SKM-1 treated with dmso at 0.1 percent for 144 hours (cell line): Measurements from ENCODE around the gene RPL10.

Experiments
- DNase-seq: peaks from one replicate; lab custom pipeline; 2025; ENCODE audit not compliant: unreplicated experiment; lab: John Stamatoyannopoulos, UW

Gene RPL10

DNA sequence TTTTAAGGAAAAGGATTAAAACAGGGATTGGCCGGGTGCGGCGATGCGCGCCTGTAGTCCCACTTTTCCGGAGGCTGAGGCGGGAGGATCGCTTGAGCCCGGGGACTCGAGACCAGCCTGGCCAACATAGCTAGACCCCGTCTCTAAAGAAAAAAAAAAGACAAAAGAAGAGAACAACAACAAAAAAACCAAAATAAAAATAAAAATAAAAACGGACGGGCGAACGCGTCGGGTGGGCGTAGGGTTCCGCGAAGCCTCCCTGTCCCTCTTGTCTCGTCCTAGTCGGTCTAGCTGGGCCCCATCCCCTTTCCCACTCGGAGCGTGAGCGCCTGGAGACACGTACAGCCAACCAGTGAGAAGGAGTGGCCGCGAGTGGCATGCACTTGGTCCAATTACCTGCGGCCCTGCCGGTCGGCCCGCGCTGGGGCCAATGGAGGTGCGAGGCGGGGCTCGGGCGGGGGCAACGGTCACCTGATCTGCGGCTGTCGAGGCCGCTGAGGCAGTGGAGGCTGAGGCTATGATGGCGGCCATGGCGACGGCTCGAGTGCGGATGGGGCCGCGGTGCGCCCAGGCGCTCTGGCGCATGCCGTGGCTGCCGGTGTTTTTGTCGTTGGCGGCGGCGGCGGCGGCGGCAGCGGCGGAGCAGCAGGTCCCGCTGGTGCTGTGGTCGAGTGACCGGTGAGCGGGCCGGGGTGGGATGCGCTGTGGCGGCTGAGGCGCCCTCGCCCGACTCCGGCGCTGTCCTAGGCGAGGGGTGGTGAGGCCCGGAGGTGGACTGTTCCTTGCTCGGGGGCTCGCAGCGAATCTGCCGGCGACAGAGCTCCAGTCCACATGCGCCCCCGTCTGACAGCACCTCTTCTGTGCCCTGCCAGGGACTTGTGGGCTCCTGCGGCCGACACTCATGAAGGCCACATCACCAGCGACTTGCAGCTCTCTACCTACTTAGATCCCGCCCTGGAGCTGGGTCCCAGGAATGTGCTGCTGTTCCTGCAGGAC is 30.3 kb downstream of the RPL10 start, which contains the start of gene ATP6AP1:
TSS of gene ATP6AP1 (plus strand) at position 502 of the 996 bp plus-strand sequence. CDS start at position 518, 16 bp downstream.
- DNase-seq = peak; percentile 83

DNA sequence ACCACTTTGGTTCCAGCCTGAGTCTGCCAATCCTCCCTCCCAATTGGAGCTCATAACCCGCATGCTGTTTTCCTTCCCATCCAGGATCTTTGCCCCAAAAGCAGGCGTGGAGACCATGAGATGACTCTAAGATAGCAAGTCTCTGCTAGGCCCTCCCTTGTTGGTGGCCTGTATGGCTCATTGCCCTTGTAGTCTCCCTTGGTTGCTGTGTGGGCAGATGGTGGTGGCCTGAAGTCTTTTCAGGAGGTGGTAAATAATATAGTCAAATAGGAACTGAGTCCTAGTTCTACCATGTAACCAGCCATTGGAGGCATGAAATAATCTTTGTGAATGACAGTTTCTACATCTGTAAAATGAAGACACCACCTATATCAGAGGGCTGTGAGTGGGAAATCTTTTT is 31.5 kb downstream of the RPL10 start:
- no peak for DNase-seq

DNA sequence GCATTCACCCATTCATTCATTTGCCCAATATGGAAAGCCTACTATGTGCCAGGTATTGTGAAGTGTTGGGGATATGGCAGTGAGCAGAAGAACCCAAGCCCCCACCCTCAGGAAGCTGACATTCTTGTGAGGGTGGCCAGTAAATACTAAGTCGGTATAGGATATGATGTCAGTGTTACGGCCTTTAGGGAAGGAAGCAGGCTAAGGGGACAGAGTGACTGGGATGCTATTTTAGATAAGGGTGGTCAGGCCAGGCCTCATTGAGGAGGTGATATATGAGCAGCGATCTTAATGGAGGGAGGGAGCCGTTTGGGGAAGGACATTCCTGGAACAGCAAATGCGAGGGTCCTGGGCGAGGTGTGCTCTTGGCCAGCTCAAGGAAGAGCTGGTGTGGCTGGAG is 32.3 kb downstream of the RPL10 start:
- DNase-seq = peak; percentile 13

DNA sequence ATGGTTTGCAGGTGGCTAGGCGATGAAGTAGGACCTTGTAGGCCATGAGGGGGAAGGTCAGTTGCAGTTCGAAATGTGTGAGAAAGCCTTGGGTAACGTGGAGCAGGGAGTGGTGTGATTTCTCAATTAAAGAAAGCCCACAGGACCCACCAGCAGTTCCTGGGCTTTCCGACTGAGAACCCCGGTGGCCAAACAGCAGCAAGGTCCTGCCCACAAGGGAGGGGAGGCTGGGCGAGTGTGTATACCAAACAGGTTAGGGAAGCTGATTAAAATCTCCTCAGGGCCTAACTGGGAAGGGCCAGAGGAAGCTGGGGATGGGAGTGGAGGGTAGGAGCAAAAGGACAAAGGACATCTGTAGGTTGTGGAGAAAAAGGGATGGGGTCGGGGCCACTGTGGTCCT is 32.7 kb downstream of the RPL10 start:
- DNase-seq = peak; percentile 36

DNA sequence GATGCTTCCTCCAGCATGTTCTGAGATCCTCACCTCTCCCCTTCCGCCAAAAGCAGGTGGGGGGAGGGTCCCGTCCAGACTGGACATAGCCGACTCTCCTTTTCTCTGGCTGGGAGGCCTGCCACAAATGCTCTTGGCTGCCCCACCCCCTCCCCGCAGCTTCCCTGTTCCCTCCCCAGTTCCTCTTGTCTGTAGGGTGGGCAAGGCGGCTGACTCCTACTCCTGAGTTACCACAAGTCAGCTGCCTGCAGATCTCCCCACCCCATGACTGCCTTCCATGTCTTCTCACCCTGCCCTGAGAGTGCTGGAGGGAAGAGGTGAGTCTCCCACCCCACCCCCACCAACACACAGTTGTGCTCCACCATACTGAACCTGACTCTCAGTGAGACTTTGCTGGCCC is 33.2 kb downstream of the RPL10 start:
- no peak for DNase-seq

DNA sequence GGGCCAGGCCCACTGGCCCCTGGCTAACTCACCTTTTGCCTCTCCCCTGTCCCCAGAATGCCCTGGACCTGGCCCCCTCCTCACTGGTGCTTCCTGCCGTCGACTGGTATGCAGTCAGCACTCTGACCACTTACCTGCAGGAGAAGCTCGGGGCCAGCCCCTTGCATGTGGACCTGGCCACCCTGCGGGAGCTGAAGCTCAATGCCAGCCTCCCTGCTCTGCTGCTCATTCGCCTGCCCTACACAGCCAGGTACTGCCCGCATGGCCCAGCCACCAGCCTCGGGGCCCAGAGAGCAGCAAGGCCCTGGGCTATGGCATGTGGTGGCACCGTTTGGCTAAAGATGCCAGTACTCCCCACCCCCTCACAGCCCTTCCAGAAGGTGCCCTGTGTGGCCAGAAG is 34.0 kb downstream of the RPL10 start:
- no peak for DNase-seq

DNA sequence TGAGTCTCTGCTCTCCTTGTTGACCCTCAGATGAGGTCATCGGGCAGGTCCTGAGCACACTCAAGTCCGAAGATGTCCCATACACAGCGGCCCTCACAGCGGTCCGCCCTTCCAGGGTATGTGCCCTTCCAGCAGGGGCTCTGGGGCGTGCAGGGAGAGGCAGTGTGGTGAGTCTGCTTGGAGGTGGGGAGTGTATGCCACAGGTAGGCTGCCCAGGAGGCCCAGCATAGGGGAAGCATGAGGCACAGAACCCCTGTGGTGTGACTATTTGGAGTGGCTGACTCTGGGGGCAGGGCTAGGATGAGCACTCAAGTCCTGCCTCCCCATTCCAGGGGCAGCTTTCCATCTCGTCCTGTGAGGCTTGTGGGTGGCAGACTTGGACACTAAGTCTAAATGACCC is 35.4 kb downstream of the RPL10 start:
- DNase-seq = no peak

DNA sequence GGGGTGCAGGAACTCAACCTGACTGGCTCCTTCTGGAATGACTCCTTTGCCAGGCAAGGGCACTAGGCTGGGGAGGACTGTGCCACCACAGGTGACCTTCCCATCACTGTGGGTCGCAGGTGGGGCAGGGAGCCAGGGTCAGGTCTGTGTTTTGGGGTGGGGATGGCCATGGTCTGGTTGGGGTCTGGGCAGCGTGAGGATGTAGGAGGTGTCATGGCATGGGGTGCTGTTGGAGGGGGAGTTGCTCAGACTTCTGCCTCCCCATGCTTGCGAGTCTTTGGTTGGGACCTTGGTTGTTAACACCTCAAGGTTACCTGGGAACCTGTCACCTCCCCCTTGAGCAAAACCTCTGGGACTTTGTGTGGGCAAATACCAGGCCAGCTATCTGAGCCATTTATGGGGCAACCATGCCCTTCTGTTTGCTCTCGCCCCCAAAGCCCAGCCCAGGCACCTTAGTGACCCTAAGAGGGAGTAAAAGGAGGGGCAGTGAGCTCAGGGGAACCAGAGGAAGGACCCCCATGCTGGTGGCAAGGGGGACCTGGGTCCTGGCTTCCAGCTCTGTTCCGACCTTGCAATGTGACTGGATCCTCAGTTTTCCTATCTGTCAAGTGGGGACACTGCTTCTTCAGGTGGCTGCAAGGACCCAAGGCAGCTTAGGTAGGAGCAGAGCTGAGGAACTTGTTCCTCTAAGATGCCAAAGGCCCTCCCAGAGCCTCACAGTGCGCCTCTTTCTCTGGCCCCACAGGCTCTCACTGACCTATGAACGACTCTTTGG is 36.4 kb downstream of the RPL10 start:
- no peak for DNase-seq

DNA sequence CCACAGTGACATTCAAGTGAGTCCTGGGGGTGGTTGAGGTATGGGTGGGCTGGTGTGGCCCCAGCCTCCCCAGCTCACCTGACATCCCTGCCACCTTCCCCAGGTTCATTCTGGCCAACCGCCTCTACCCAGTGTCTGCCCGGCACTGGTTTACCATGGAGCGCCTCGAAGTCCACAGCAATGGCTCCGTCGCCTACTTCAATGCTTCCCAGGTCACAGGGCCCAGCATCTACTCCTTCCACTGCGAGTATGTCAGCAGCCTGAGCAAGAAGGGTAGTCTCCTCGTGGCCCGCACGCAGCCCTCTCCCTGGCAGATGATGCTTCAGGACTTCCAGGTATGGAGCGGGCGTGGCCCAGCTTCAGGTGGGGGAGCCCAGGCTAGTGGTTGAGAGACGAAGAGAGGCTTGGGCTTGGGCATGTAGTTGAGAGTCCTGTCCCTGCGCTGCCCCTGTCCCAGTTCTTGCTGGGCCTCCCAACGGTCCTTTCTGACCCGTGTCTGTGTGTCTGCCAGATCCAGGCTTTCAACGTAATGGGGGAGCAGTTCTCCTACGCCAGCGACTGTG is 37.1 kb downstream of the RPL10 start:
- DNase-seq = no peak

DNA sequence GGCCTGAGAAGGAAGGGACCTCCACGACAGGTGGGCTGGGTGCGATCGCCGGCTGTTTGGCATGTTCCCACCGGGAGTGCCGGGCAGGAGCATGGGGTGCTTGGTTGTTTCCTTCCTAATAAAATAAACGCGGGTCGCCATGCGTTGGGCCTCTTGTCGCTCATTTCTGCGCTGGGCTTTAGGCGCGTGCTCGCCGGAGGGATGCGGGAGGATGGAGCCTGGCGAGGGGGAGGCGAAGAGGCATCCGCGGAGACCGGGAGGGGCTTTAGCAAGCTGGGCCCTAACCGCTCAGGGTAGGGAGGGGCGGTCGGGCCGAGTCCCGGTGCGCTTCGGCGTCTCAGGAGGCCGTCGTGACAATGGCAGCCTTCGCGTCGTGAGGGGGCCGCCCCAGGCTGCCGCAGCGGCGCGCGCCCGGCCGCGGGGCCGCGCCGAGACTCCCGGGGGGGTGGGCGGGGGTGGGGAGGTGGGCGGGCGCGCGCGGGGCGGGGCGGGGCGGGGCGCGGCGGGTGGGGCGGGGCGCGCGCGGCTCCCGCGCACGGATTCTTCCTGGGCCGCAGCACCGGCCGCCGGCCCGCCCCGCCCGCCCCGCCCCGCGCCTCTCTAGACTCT is 38.3 kb downstream of the RPL10 start:
- no peak for DNase-seq

DNA sequence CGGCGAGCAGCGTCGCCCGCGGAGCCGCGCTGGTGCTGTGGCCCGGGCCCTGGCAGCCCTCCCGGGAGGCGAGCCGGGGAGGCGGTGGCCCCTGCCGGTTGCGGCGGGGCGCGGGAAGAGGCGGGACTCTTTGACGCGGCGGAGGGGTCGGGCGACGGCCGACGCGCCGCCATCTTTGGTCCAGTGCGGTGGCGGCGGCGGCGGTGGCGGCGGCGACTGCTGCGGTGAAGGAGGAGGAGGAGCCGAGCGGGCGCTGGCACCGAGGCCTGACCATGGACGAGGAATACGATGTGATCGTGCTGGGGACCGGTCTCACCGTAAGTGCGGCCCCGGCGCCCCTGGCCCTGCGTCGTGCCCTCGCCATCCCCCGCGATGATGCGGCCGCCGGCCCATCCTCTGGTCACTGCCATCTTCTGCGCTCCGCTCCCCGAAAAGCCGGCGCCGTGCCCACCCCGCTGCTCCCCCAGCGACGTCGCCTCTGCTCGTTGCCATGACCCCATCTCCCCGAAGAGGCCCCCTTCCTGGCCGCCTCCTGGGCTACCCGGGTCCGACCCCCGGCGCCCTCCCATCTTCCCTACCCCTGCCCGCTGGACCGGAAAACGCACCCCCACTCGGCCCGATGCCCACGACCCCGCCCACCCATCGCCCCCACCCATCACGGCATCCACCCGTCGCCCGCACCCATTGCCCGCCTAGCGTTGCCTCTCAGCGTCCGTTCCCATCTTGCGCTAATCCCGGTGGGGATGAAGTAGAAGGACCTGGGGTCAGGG is 39.0 kb downstream of the RPL10 start, which contains the start of gene GDI1:
TSS of gene GDI1 (plus strand) at position 172 of the 770 bp plus-strand sequence. CDS start at position 273, 101 bp downstream.
- DNase-seq = no peak

DNA sequence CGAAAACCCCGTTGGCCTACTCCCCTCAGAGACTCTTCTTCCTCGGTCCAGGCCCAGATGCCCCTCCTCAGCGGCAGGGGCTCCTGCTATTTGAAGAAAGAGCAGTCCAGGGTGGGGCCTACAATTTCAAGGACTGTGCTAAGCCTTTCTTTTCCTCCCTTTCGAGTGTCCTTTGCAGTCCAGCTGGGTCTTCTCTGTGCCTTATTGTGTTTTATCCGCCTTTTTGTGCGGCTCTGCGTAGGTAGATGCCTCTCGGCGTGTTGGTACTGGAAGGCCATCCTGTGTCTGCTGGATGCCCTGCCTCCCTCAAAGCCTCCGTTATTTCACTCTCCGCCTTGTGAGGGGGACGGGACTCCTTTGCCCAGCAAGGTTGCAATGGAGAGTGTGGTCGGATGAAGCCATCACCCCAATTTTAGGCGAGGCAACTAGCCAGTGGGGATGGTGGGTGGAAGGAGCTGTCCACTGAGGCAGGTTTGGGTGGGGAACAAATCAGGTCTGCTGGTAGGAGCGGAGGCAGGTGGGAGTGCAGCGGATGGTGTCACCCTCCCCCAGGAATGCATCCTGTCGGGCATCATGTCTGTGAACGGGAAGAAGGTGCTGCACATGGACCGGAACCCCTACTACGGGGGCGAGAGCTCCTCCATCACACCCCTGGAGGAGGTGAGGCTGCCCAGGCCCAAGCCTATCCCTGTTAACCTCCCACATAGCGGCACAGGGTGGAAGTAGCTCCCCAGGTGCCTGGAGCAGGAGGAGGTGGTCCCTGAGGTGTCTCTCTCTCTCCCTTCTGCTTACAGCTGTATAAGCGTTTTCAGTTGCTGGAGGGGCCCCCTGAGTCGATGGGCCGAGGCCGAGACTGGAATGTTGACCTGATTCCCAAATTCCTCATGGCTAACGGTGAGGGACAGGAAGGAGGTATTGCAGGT is 40.1 kb downstream of the RPL10 start:
- no peak for DNase-seq

DNA sequence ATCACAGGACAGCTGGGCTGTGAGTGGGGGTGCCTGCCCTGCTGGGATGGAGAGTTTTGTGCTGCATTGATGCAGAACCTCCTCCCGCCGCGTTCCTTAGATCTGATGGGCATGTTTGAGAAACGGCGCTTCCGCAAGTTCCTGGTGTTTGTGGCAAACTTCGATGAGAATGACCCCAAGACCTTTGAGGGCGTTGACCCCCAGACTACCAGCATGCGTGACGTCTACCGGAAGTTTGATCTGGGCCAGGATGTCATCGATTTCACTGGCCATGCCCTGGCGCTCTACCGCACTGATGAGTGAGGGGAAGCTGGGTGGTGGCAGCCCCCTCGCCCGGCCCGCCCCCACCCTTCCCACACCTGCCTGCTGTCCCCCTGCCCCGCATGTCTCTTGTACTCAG is 41.7 kb downstream of the RPL10 start:
- DNase-seq = no peak

DNA sequence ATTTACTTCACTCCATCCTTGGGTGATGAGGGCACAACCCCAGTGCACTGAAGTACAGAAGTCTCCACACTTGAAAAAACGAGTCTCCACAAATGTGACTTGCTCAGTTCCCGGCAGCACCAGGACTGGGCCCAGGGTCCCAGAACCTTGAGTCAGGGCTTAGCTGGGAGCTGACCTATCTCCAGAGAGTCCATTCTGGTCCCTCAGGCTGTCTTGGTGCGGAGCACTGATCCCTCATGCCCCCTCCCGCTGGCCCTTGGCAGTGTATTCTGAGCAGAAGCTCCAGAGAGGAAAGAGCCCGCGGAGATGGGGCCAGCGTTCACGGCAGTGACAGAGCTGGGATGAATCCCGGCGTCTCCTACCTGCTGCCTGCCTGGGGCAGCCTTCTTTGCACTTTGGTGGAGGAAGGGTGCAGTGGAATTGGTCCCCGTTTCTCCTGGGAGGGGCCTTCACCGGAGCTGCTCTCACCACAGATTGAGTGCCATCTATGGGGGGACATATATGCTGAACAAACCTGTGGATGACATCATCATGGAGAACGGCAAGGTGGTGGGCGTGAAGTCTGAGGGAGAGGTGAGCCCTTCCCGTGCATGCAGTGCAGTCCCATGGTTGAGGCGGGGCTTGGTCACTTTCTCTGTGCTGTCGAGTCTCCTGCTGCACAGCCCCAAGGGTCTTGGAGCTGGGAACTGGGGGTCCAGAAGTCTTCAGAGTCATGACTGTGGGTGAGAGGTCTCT is 42.6 kb downstream of the RPL10 start:
- no peak for DNase-seq

DNA sequence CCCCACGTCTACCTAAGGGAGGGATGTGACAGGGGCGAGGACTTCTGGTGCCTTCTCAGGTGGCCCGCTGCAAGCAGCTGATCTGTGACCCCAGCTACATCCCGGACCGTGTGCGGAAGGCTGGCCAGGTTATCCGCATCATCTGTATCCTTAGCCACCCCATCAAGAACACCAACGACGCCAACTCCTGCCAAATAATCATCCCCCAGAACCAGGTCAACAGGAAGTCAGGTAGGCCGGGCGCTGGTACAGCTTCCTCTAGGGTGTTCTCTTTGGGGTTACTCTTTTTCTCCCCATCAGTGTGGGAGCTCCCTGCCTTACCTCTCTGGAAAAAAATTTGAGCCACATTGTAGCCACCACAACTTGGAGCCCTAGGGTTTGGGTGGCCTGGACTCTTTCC is 43.4 kb downstream of the RPL10 start:
- no peak for DNase-seq

DNA sequence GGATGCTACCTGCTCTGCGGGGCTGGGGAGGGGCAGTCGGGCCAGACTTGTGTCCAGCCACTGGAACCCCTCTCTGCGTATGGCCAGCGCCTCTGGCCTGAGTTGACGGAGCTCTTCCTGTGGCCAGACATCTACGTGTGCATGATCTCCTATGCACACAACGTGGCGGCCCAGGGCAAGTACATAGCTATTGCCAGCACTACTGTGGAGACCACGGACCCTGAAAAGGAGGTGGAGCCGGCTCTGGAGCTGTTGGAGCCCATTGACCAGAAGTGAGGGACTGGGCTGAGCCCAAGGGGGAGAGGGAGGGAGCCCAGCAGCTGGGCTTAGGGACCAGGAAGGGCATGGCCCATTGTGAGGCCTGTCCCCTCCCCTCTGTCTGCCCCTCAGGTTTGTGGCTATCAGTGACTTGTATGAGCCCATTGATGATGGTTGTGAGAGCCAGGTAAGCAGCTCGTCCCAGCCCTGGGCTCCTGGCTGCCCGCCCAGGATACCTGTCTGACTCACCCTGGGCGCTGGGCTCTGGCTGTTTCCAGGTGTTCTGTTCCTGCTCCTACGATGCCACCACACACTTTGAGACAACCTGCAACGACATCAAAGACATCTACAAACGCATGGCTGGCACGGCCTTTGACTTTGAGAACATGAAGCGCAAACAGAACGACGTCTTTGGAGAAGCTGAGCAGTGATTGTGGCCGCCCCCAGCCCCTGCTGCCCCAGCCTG is 44.0 kb downstream of the RPL10 start:
- DNase-seq = no peak

DNA sequence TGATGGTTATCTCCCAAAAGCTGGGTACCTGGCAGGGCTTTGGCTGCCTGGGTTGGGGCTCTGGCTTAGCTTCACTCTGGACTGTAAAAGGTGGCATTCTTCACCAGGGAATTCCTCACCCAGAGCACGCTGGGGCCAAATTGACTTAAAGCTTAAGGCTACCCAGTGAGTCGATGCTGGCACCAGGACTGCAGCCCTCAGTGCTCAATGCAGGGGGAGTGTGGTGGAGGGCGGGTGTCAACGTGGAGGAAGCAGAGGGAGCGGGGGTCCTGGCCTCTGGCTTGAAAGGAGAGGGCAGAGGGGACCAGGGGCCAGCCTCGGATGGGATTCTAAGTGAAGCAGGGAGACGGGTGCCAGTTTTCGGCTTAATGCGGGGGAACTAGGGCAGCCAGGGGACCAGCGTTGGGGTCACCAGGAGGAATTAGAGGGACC is 45.3 kb downstream of the RPL10 start:
- no peak for DNase-seq
